Left lung (tissue), 10 donors: ENCODE results near the gene AQP6. TPM values are rescaled to one million over a fixed set of nuclear protein-coding genes. Genes with fewer than 3 reads are reported as not detected.

Source experiments
- ATAC-seq: fragments of 200-7000 bp; cut with Tn5 transposase; one replicate; pipeline ENCODE4 v1.9.1; 2020; ENCODE audit warnings: moderate library complexity
- DNase-seq, 4 donors: peaks; one replicate each; pipeline ENCODE4 v3.0.0-alpha.2; 2013 to 2020
- H3K27ac ChIP-seq, 2 donors: fragments of 200-600 bp; sonication (generic) in 1 of 2; one replicate each; pipeline versions ENCODE4 v1.5.0 to v1.8.0; 2020 to 2021
- H3K27me3 ChIP-seq, 2 donors: fragments of 200-600 bp; sonication (generic) in 1 of 2; one replicate each; pipeline versions ENCODE4 v1.5.0 to v1.8.0; 2020 to 2021
- H3K36me3 ChIP-seq, 2 donors: fragments of 200-600 bp; sonication (generic) in 1 of 2; one replicate each; pipeline versions ENCODE4 v1.5.0 to v1.8.0; 2020 to 2021
- H3K4me1 ChIP-seq, 2 donors: fragments of 200-600 bp; one replicate each; pipeline ENCODE4 v1.8.0; 2021
- H3K4me3 ChIP-seq, 2 donors: fragments of 200-600 bp; sonication (generic) in 1 of 2; one replicate each; pipeline versions ENCODE4 v1.5.0 to v1.8.0; 2020 to 2021; ENCODE audit warnings: mild to moderate bottlenecking in 1 of 2
- H3K9me3 ChIP-seq, 2 donors: fragments of 200-600 bp; sonication (generic) in 1 of 2; one replicate each; pipeline versions ENCODE4 v1.5.0 to v1.8.0; 2020 to 2021
- CTCF ChIP-seq, 2 donors: fragments of 200-600 bp; sonication (generic) in 1 of 2; IDR thresholded peaks; one replicate each; pipeline versions ENCODE4 v1.5.0 to v1.8.0; 2021; ENCODE audit warnings: antibody characterized with exemption in 2 of 2
- intact Hi-C, 2 donors: fragments of 100-400 bp; cut with DNase I; formaldehyde crosslinking; loops; one replicate each; pipeline versions ENCODE4 v1.11.2 to v1.14.2; 2022
- polyA plus RNA-seq, 6 donors: library from polyadenylated mRNA; unstranded; fragments of 120-200 nt; gene quantifications; one replicate each; pipeline ENCODE4 v1.2.1, GENCODE V29; 2013; ENCODE audit not compliant: insufficient read length in 6 of 6
- total RNA-seq, 2 donors: library from RNA; stranded (reverse); fragmentation: NEBNext Ultra II Directional; extraction: Animal tissue kit (Norgen Biotek cat#: 25700); gene quantifications; one replicate each; pipeline ENCODE4 v1.2.1, GENCODE V29; 2021
- donor health status: DM: no; HTN: yes; CAD: no.
- donor health status: DM: no; HTN: no; CAD: no.

The AQP6 gene
- total and polyA plus RNA-seq, 8 donors = 0.09 to 0.56 (median 0.31) TPM; not detected in 1

GRCh38 chr12:49968471-49968870 is 4.3 kb upstream of the AQP6 start:
- ATAC-seq (no peak), DNase-seq (no peak)
- peaks cover 0 to 84% of the 10 kb centered on the region in 2 donors for H3K27me3 ChIP-seq
- H3K4me3 ChIP-seq = no peak overlapping the region
- H3K36me3 ChIP-seq = no peaks in the 10 kb centered on the region
- H3K4me1 ChIP-seq = peaks cover 3 to 15% of the 10 kb centered on the region in 2 donors
- no peak overlapping the region for H3K27ac ChIP-seq
- H3K9me3 ChIP-seq = no peaks in the 10 kb centered on the region
- TF ChIP-seq CTCF (IDR thresholded peaks at IDR 0.05) = no peak
- intact Hi-C loops = no loop called here

- Histone ChIP-seq H3K27ac (no peak overlapping the region), H3K9me3 (no peaks in the 10 kb centered on the region), H3K36me3 (no peaks in the 10 kb centered on the region), H3K27me3 (peaks cover 0 to 80% of the 10 kb centered on the region in 2 donors), H3K4me1 (peaks cover 3 to 18% of the 10 kb centered on the region in 2 donors), H3K4me3 (no peak overlapping the region)
- DNase-seq (no peak), ATAC-seq (no peak)
- intact Hi-C loops = no loop called here
- TF ChIP-seq CTCF (IDR thresholded peaks at IDR 0.05) = no peak
Observed at GRCh38 chr12:49969027-49969426, 3.7 kb upstream of the AQP6 start.

DNA sequence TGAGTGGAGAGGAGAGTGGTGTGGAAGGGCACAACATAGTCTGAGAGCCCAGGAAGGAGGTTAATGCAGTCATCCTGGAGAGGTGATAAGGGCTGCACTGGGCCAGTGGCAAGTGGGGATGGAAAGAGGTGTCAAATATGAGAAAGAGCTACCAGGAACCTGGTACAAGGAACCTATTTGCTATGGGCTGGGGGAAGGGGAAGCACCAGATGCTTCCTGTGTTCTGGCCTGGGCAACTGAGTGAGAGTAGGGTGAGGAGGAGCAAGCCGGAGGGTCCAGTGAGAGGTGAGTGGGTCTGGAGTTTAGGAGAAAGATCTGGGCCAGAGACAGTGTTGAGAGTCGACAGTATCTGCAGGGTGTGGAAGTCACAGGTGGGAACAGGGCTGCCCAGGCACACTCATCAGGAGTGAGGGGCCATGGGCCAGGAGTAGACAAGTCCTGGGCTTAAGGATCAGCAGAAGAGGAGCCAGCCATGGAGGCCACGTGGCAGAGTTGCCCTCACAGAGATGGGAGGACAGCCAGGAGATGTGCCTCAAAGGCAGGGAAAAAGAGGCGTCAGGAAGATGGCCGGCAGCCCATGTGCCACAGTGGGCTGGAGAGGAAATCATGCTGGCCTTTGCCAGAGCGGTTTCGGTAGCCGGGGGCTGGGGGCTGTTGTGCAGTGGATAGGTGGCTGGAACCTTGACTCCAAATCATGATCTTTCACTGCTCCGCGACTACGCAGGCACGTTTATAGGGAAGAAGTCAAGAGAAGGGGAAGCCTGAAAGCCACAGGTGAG is 2.9 kb upstream of the AQP6 start:
- TF ChIP-seq CTCF (IDR thresholded peaks at IDR 0.05) = no peak
- no peak for DNase-seq
- no peak for ATAC-seq
- Histone ChIP-seq H3K4me3 (no peak overlapping the region), H3K27ac (no peak overlapping the region), H3K27me3 (peaks cover 0 to 72% of the 10 kb centered on the region in 2 donors), H3K36me3 (no peaks in the 10 kb centered on the region), H3K9me3 (no peaks in the 10 kb centered on the region), H3K4me1 (peaks cover 8 to 21% of the 10 kb centered on the region in 2 donors)
- intact Hi-C loops = loop anchor here in 1 of 2 donors (5.0 kb wide), 1 partner anchor 92 kb away; no protein-coding TSS in a partner anchor

DNA sequence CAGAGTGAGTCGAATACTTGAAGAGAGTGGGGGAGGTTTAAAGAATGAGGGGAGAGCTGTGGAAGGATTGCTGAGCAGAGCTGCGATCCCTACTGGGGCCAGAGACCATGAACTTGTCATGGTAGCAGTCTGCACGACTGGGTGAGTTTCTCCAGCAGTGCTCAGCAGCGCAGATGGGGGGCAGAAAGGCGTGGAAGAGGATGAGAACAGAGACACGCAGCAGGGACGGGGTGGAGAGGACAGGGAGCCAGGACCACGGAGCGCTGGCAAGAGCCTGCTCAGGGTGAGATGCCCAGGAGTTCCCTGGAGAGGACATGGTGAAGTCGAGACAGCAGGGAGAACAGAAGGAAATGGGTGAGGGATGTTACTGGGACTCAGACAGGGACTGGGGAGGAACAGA is 2.1 kb upstream of the AQP6 start:
- Histone ChIP-seq H3K4me3 (no peak overlapping the region), H3K27me3 (peaks cover 0 to 64% of the 10 kb centered on the region in 2 donors), H3K36me3 (no peaks in the 10 kb centered on the region), H3K4me1 (peaks cover 8 to 21% of the 10 kb centered on the region in 2 donors), H3K9me3 (no peaks in the 10 kb centered on the region), H3K27ac (no peak overlapping the region)
- TF ChIP-seq CTCF (IDR thresholded peaks at IDR 0.05) = no peak
- DNase-seq = no peak
- no peak for ATAC-seq
- intact Hi-C loops = loop anchor here in 1 of 2 donors (5.0 kb wide), 1 partner anchor 92 kb away; no protein-coding TSS in a partner anchor

DNA sequence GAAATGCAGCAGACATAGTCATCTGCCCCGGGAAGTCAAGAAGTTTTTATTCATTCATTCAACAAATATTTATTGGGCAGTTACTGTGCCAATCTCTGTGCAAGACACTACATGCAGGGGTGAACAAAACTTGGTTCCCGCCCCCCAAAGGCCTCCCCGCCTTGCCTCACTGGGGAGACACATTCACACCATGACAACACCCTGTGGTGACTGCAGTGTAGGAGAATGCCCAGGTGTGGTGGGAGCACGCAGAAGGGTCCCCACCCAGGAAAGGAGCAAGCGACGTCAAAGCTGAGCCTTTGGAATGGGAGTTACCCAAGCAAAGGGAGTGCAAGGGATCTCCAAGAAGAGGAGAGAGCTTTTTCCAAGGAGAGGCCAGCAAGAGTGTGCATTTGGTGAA is 1.6 kb upstream of the AQP6 start:
- peaks cover 0 to 59% of the 10 kb centered on the region in 2 donors for H3K27me3 ChIP-seq
- intact Hi-C loops = loop anchor here in 1 of 2 donors (5.0 kb wide), 1 partner anchor 91 kb away; no protein-coding TSS in a partner anchor
- DNase-seq = no peak

More for the DNA sequence above, 1.6 kb upstream of the AQP6 start:
- Histone ChIP-seq H3K9me3 (no peaks in the 10 kb centered on the region), H3K4me3 (no peak overlapping the region), H3K27ac (no peak overlapping the region), H3K36me3 (no peaks in the 10 kb centered on the region), H3K4me1 (peaks cover 8 to 21% of the 10 kb centered on the region in 2 donors)
- TF ChIP-seq CTCF (IDR thresholded peaks at IDR 0.05) = no peak
- ATAC-seq = no peak
